NOMO-1 treated with DMSO at 0.1 percent for 48 hours (cell line): Measurements from ENCODE around the gene PROSER3.
"Not testable (repeated sequence)": the region's sequence is repeated elsewhere in the genome, so short reads cannot be mapped to it uniquely, and the experiment has no call there.

ENCODE experiments used
- DNase-seq: peaks from one replicate; lab custom pipeline; 2025; ENCODE audit not compliant: unreplicated experiment; lab: John Stamatoyannopoulos, UW

Gene PROSER3

DNA sequence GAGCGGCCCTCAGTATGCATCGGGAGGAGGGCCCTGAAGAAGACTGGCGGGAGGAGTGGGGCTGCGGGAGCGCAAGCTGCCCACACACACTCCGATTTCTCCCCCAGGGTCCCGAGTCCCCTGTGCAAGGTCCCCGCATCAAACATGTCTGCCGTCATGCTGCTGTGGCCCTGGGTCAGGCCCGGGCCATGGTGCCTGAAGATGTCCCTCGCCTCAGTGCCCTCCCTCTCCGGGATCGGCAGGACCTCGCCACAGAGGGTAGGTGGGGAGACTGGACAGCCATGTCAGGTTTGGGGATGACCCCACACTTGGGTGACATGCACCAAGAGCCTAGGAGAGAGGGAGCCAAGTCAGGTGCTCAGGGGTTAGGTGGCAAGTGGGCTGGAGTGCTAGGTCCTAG, 35.5 kb upstream of the PROSER3 start:
- no peak for DNase-seq

DNA sequence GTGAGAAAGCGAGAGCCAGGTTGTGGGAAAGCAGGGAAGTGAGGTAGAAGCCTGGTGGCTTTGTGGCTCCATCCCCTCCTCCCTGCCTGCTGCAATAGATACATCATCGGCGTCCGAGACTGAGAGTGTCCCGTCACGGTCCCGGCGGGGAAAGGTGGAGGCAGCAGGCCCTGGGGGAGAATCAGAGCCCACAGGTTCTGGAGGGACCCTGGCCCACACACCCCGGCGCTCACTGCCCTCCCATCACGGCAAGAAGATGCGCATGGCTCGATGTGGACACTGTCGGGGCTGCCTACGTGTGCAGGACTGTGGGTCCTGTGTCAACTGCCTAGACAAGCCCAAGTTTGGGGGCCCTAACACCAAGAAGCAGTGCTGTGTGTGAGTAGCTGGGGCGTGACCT, 35.1 kb upstream of the PROSER3 start:
- DNase-seq, result no peak

DNA sequence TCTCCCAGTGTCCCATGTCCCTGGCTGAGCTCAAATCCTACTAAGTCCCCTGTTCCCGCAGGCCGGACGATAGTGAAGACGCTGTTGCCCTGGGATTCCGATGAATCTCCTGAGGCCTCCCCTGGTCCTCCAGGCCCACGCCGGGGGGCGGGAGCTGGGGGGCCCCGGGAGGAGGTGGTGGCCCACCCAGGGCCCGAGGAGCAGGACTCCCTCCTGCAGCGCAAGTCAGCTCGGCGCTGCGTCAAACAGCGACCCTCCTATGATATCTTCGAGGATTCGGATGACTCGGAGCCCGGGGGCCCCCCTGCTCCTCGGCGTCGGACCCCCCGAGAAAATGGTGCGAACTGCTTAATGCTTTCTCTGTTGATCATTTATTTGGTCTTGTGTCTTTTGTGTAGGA, 34.3 kb upstream of the PROSER3 start:
- no peak for DNase-seq

DNA sequence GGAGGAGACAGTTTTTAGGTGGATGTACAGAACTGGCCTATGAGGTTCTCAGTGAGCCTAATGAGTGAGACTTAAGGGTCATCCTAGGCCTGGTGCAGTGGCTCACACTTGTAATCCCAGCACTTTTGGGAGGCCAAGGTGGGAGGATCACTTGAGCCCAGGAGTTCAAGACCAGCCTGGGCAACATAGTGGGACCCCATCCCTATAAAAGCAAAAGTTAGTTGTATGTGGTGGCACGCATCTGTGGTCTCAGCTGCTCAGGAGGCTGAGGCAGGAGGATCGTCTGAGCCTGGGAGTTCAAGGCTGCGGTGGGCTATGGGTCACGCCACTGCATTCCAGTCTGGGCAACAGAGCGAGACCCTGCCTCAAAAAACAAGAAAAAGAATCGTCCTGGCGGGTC, 33.8 kb upstream of the PROSER3 start:
- not testable (repeated sequence) for DNase-seq

GRCh38 chr19:35724560-35724959, 33.4 kb upstream of the PROSER3 start:
- DNase-seq, result no peak

DNA sequence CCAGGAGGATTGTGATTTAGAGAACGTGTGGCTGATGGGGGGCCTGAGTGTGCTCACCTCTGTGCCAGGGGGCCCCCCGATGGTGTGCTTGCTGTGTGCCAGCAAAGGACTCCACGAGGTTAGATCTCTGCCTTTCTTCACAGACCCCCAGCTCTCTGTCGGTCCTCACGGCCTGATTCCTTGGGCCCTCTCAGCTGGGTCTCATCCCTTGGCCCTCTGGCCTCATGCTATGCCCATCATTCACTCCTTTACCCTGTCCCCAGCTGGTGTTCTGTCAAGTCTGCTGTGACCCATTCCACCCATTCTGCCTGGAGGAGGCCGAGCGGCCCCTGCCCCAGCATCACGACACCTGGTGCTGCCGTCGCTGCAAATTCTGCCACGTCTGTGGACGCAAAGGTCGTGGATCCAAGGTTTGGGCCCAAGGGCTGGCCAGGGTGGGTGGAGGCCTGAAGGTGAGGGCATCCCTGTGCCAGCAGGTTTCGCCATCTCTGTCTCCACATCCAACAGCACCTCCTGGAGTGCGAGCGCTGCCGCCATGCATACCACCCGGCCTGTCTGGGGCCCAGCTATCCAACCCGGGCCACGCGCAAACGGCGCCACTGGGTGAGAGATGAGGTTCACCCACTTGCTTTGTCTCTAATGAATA, 32.6 kb upstream of the PROSER3 start:
- DNase-seq, result no peak

GRCh38 chr19:35727053-35727955, 30.7 kb upstream of the PROSER3 start:
- DNase-seq, result no peak

DNA sequence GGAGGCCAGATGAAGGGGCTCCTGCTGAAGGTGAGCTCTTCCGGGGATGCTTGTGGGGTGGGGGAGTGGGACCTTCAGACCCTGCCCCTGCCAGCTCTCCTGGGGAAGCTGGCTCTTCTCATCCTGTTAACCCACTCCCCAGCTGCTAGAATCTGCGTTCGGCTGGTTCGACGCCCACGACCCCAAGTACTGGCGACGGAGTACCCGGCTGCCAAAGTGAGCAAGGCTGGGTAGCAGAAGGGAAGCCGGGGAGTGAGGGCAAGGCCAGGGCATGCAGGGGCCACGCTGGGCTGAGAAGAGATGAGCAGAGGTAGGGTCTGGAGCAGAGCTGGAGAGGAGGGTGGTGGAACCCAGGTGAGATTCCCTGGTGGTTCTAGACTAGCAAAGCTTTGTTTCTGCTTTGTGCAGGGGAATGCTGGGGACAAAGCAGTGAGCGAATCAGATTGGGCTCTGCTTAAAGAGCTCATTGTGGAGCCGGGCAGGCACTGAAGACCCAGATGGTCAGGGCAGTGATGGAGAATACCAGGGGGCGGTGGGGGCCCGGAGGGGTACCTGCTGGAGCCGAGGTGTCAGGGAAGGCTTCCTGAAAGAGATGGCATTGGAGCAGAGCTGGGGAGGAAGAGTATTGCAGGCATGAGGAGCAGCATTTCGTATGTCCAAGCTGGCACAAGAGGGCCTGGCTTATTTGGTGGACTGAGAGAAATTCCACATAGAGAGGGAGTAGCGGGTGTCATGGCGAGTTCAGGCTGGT, 29.8 kb upstream of the PROSER3 start:
- DNase-seq, result no peak

DNA sequence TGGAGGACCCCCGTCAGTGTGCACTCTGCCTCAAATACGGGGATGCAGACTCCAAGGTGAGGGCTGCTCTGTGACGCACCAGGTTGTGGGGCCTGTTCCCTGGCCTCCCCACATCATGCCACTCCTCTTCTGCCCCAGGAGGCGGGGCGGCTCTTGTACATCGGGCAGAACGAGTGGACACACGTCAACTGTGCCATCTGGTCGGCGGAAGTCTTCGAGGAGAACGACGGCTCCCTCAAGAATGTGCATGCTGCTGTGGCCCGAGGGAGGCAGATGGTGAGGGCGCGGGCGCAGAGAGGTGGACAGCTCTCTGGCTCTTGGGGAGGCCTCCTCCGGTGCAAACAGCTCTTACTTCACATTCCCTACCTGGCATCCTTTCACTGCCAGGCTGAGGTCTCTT, 29.0 kb upstream of the PROSER3 start:
- no peak for DNase-seq

DNA sequence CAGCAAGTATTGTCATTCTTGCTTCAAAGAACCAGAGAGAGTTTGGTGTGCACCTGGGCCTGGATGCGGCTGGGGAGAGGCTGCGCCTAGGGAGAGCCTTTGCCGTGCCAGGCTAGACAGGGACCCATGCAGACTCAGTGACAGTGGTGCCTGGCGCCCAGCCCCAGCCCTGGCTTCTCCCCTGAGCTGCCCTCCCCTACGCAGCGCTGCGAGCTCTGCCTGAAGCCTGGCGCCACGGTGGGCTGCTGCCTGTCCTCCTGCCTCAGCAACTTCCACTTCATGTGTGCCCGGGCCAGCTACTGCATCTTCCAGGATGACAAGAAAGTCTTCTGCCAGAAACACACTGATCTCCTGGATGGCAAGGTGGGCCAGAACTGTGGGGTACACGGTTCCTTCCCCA, 28.2 kb upstream of the PROSER3 start:
- no peak for DNase-seq

DNA sequence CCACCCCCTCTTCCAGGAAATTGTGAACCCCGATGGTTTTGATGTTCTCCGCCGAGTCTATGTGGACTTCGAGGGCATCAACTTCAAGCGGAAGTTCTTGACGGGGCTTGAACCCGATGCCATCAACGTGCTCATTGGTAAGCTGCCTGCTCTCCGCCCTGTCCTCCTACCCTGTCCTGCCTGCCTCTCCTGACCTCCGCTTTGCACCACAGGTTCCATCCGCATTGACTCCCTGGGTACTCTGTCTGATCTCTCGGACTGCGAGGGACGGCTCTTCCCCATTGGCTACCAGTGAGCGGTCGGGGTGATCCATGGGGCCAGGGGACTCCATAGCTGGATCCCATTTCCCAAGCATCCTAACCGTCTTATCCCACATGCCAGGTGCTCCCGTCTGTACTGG, 27.6 kb upstream of the PROSER3 start:
- DNase-seq, result no peak

DNA sequence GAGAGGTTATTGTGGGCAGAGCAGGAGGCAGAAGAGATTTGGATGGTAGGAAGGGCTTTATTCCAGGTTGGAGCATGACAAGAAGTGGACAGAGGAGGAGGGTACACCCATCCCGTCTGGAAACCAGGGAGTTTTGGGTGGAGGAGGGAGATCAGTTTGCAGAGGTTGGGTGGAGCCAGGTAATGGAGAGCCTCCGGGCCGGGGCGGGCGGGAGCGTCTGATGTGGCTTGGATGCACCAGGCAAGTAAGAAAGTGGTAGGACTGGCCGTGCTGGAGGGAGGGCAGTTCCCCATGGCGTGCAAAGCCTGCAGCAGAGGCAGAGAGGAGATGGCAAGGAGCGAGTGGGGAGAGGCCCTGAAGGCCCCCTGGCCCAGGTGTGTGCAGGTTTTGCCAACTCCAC, 26.6 kb upstream of the PROSER3 start:
- DNase-seq, result no peak

DNA sequence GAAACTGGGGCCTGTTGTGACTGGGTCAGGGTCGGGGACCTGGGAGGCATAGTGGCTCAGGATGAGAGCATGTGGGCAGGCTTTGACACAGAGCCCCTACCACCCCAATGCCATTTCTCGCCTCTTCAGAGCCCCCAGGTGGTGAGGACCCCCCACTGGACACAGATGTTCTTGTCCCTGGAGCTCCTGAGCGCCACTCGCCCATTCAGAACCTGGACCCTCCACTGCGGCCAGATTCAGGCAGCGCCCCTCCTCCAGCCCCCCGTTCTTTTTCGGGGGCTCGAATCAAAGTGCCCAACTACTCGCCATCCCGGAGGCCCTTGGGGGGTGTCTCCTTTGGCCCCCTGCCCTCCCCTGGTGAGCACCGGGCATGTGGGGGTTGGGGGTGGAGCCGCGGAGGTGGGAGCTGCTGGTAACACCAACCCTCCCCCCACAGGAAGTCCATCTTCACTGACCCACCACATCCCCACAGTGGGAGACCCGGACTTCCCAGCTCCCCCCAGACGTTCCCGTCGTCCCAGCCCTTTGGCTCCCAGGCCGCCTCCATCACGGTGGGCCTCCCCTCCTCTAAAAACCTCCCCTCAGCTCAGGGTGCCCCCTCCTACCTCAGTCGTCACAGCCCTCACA, 26.1 kb upstream of the PROSER3 start:
- DNase-seq, result no peak

- DNase-seq, result no peak
These were observed 25.3 kb upstream of the PROSER3 start for GRCh38 chr19:35732540-35733179.

- DNase-seq, result no peak
These were observed 24.5 kb upstream of the PROSER3 start for GRCh38 chr19:35733180-35734125.

DNA sequence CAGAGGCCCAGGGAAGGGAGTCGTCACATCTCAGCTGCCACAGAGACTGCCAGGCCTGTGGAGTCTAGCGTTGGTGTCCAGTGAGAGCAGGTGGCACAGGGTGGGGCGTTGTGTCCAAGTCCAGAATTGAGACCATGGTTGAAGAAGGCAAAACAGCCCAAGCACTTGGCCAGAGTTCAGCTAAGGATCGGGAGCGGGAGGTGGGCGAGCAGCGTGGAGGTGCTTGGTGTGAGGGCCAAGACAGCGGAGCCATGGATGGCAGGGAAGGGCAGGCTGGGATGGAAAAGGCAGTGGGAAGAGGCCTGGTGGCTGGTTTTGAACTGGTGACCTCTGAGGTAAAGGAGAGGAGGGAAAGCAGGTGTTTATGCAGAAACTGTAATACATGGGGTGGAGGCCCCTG, 23.7 kb upstream of the PROSER3 start:
- DNase-seq, result no peak

- DNase-seq, result no peak
These were observed 23.1 kb upstream of the PROSER3 start for GRCh38 chr19:35734889-35735288.

DNA sequence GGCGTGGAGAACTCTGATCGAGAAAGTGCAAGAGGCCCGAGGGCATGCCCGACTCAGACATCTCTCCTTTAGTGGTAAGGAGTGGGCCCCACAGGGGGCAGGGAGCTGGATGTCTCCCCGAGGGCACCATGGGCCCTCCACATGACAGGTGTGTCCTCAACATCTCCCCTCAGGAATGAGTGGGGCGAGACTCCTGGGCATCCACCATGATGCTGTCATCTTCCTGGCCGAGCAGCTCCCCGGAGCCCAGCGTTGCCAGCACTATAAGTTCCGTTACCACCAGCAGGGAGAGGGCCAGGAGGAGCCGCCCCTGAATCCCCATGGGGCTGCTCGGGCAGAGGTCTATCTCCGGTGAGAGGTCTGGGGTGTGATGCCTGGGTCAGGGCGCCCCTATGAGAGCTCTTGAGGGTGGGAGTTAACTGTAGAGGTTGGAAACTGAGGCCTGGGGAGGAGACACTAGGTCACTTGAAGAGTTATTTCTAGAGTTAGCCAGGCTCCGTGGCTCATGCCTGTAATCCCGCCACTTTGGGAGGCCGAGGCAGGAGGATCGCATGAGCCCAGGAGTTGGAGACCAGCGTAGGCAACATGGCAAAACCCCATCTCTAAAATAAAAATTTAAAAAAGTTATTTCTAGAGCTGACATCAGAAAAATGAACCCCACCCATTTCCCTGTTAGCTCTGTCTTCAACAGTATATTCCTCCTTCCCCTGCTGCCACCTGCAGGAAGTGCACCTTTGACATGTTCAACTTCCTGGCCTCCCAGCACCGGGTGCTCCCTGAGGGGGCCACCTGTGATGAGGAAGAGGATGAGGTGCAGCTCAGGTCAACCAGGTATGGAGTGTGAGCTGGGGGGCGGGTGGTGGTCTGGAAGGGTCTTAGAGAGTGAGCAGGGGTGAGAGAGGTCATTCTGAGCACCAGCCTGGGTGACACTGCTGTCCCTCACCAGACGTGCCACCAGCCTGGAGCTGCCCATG, 20.8 kb upstream of the PROSER3 start:
- DNase-seq, result no peak
